ENCODE results near the gene RPH3AL. TPM values are rescaled to one million over a fixed set of nuclear protein-coding genes. Genes with fewer than 3 reads are reported as not detected.
"Not testable (repeated sequence)": the region's sequence is repeated elsewhere in the genome, so short reads cannot be mapped to it uniquely, and the experiment has no call there.

The RPH3AL gene
- polyA plus RNA-seq, 4 donors: 10.5 to 18.8 (median 12.0) TPM

- H3K27me3 ChIP-seq (ENCODE audit: control insufficient read depth in 3 of 3, insufficient read depth in 3 of 3, low read length in 3 of 3): no peaks in the 10 kb centered on the region
- no peaks in the 10 kb centered on the region for H3K4me1 ChIP-seq (ENCODE audit: control insufficient read depth in 3 of 3, insufficient read depth in 2 of 3, low read depth in 1 of 3, low read length in 2 of 3)
- DNase-seq: no peak
- H3K9me3 ChIP-seq (ENCODE audit: control insufficient read depth in 2 of 2, insufficient read depth in 1 of 2, low read depth in 1 of 2, low read length in 1 of 2): no peaks in the 10 kb centered on the region
- H3K4me3 ChIP-seq (ENCODE audit: low read depth in 1 of 3, low read length in 3 of 3): no peak overlapping the region
- FAIRE-seq: no peak
- 89 to 90% (median 89%) methylated on average over 23 of the region's 23 CpGs for WGBS, 3 donors
- no peak overlapping the region for H3K27ac ChIP-seq (ENCODE audit: low read depth in 1 of 3, low read length in 2 of 3)
- H3K36me3 ChIP-seq (ENCODE audit: control insufficient read depth in 3 of 3, insufficient read depth in 2 of 3, low read depth in 1 of 3, low read length in 3 of 3): peaks cover 0 to 17% (median 0%) of the 10 kb centered on the region in 3 donors
These were observed 105.7 kb downstream of the RPH3AL start for GRCh38 chr17:246851-247421.

- WGBS, 3 donors: 87 to 91% (median 91%) methylated on average over 14 of the region's 14 CpGs
These were observed 106.4 kb downstream of the RPH3AL start for GRCh38 chr17:246226-246625.

GRCh38 chr17:245611-246010 lies 107.0 kb downstream of the RPH3AL start:
- no peak for DNase-seq

More at GRCh38 chr17:246226-246625, 106.4 kb downstream of the RPH3AL start:
- Histone ChIP-seq H3K4me3 (ENCODE audit: low read depth in 1 of 3, low read length in 3 of 3) (no peak overlapping the region), H3K36me3 (ENCODE audit: control insufficient read depth in 3 of 3, insufficient read depth in 2 of 3, low read depth in 1 of 3, low read length in 3 of 3) (peaks cover 0 to 17% (median 0%) of the 10 kb centered on the region in 3 donors), H3K9me3 (ENCODE audit: control insufficient read depth in 2 of 2, insufficient read depth in 1 of 2, low read depth in 1 of 2, low read length in 1 of 2) (no peaks in the 10 kb centered on the region), H3K4me1 (ENCODE audit: control insufficient read depth in 3 of 3, insufficient read depth in 2 of 3, low read depth in 1 of 3, low read length in 2 of 3) (no peaks in the 10 kb centered on the region), H3K27ac (ENCODE audit: low read depth in 1 of 3, low read length in 2 of 3) (no peak overlapping the region), H3K27me3 (ENCODE audit: control insufficient read depth in 3 of 3, insufficient read depth in 3 of 3, low read length in 3 of 3) (no peaks in the 10 kb centered on the region)
- DNase-seq: no peak
- FAIRE-seq: no peak

GRCh38 chr17:245020-245419 lies 107.6 kb downstream of the RPH3AL start:
- Histone ChIP-seq H3K9me3 (ENCODE audit: control insufficient read depth in 2 of 2, insufficient read depth in 1 of 2, low read depth in 1 of 2, low read length in 1 of 2) (no peaks in the 10 kb centered on the region), H3K4me3 (ENCODE audit: low read depth in 1 of 3, low read length in 3 of 3) (no peak overlapping the region), H3K27ac (ENCODE audit: low read depth in 1 of 3, low read length in 2 of 3) (no peak overlapping the region), H3K4me1 (ENCODE audit: control insufficient read depth in 3 of 3, insufficient read depth in 2 of 3, low read depth in 1 of 3, low read length in 2 of 3) (no peaks in the 10 kb centered on the region), H3K36me3 (ENCODE audit: control insufficient read depth in 3 of 3, insufficient read depth in 2 of 3, low read depth in 1 of 3, low read length in 3 of 3) (peaks cover 0 to 17% (median 0%) of the 10 kb centered on the region in 3 donors), H3K27me3 (ENCODE audit: control insufficient read depth in 3 of 3, insufficient read depth in 3 of 3, low read length in 3 of 3) (no peaks in the 10 kb centered on the region)
- 94 to 98% (median 96%) methylated on average over 7 of the region's 7 CpGs for WGBS, 3 donors
- FAIRE-seq (no peak), DNase-seq (no peak)

More at GRCh38 chr17:245611-246010, 107.0 kb downstream of the RPH3AL start:
- no peak overlapping the region for H3K4me3 ChIP-seq (ENCODE audit: low read depth in 1 of 3, low read length in 3 of 3)
- WGBS, 3 donors: 90 to 95% (median 92%) methylated on average over 13 of the region's 13 CpGs
- no peaks in the 10 kb centered on the region for H3K4me1 ChIP-seq (ENCODE audit: control insufficient read depth in 3 of 3, insufficient read depth in 2 of 3, low read depth in 1 of 3, low read length in 2 of 3)
- no peak for FAIRE-seq
- no peaks in the 10 kb centered on the region for H3K27me3 ChIP-seq (ENCODE audit: control insufficient read depth in 3 of 3, insufficient read depth in 3 of 3, low read length in 3 of 3)
- H3K36me3 ChIP-seq (ENCODE audit: control insufficient read depth in 3 of 3, insufficient read depth in 2 of 3, low read depth in 1 of 3, low read length in 3 of 3): peaks cover 0 to 17% (median 0%) of the 10 kb centered on the region in 3 donors
- no peaks in the 10 kb centered on the region for H3K9me3 ChIP-seq (ENCODE audit: control insufficient read depth in 2 of 2, insufficient read depth in 1 of 2, low read depth in 1 of 2, low read length in 1 of 2)
- no peak overlapping the region for H3K27ac ChIP-seq (ENCODE audit: low read depth in 1 of 3, low read length in 2 of 3)

- not testable (repeated sequence) for H3K27ac ChIP-seq (ENCODE audit: low read depth in 1 of 3, low read length in 2 of 3); H3K9me3 ChIP-seq (ENCODE audit: control insufficient read depth in 2 of 2, insufficient read depth in 1 of 2, low read depth in 1 of 2, low read length in 1 of 2); DNase-seq; H3K4me1 ChIP-seq (ENCODE audit: control insufficient read depth in 3 of 3, insufficient read depth in 2 of 3, low read depth in 1 of 3, low read length in 2 of 3); FAIRE-seq; H3K4me3 ChIP-seq (ENCODE audit: low read depth in 1 of 3, low read length in 3 of 3); H3K27me3 ChIP-seq (ENCODE audit: control insufficient read depth in 3 of 3, insufficient read depth in 3 of 3, low read length in 3 of 3)
- peaks cover 0 to 18% (median 0%) of the 10 kb centered on the region in 3 donors for H3K36me3 ChIP-seq (ENCODE audit: control insufficient read depth in 3 of 3, insufficient read depth in 2 of 3, low read depth in 1 of 3, low read length in 3 of 3)
These were observed 108.7 kb downstream of the RPH3AL start for GRCh38 chr17:243924-244323.

GRCh38 chr17:238964-239259 lies 113.7 kb downstream of the RPH3AL start:
- H3K27ac ChIP-seq (ENCODE audit: low read depth in 1 of 3, low read length in 2 of 3): no peak overlapping the region
- H3K27me3 ChIP-seq (ENCODE audit: control insufficient read depth in 3 of 3, insufficient read depth in 3 of 3, low read length in 3 of 3): no peaks in the 10 kb centered on the region
- FAIRE-seq: no peak
- DNase-seq: no peak
- H3K36me3 ChIP-seq (ENCODE audit: control insufficient read depth in 3 of 3, insufficient read depth in 2 of 3, low read depth in 1 of 3, low read length in 3 of 3): peaks cover 0 to 16% (median 0%) of the 10 kb centered on the region in 3 donors
- 70 to 84% (median 72%) methylated on average over 4 of the region's 4 CpGs for WGBS, 3 donors
- H3K4me1 ChIP-seq (ENCODE audit: control insufficient read depth in 3 of 3, insufficient read depth in 2 of 3, low read depth in 1 of 3, low read length in 2 of 3): no peaks in the 10 kb centered on the region
- peaks cover 0 to 3% of the 10 kb centered on the region in 2 donors for H3K9me3 ChIP-seq (ENCODE audit: control insufficient read depth in 2 of 2, insufficient read depth in 1 of 2, low read depth in 1 of 2, low read length in 1 of 2)
- no peak overlapping the region for H3K4me3 ChIP-seq (ENCODE audit: low read depth in 1 of 3, low read length in 3 of 3)

GRCh38 chr17:238071-238963 lies 114.3 kb downstream of the RPH3AL start:
- H3K4me1 ChIP-seq (ENCODE audit: control insufficient read depth in 3 of 3, insufficient read depth in 2 of 3, low read depth in 1 of 3, low read length in 2 of 3): no peaks in the 10 kb centered on the region
- FAIRE-seq (no peak), DNase-seq (no peak)
- H3K27me3 ChIP-seq (ENCODE audit: control insufficient read depth in 3 of 3, insufficient read depth in 3 of 3, low read length in 3 of 3): no peaks in the 10 kb centered on the region
- 88 to 93% (median 89%) methylated on average over 23 of the region's 23 CpGs for WGBS, 3 donors
- H3K27ac ChIP-seq (ENCODE audit: low read depth in 1 of 3, low read length in 2 of 3): no peak overlapping the region
- H3K36me3 ChIP-seq (ENCODE audit: control insufficient read depth in 3 of 3, insufficient read depth in 2 of 3, low read depth in 1 of 3, low read length in 3 of 3): peaks cover 0 to 16% (median 0%) of the 10 kb centered on the region in 3 donors
- H3K9me3 ChIP-seq (ENCODE audit: control insufficient read depth in 2 of 2, insufficient read depth in 1 of 2, low read depth in 1 of 2, low read length in 1 of 2): peaks cover 0 to 3% of the 10 kb centered on the region in 2 donors
- no peak overlapping the region for H3K4me3 ChIP-seq (ENCODE audit: low read depth in 1 of 3, low read length in 3 of 3)

GRCh38 chr17:237406-237955 lies 115.1 kb downstream of the RPH3AL start:
- DNase-seq (no peak), FAIRE-seq (no peak)
- peaks cover 0 to 17% (median 0%) of the 10 kb centered on the region in 3 donors for H3K36me3 ChIP-seq (ENCODE audit: control insufficient read depth in 3 of 3, insufficient read depth in 2 of 3, low read depth in 1 of 3, low read length in 3 of 3)
- WGBS, 3 donors: 81 to 89% (median 84%) methylated on average over 8 of the region's 8 CpGs
- no peak overlapping the region for H3K4me3 ChIP-seq (ENCODE audit: low read depth in 1 of 3, low read length in 3 of 3)
- no peaks in the 10 kb centered on the region for H3K4me1 ChIP-seq (ENCODE audit: control insufficient read depth in 3 of 3, insufficient read depth in 2 of 3, low read depth in 1 of 3, low read length in 2 of 3)
- H3K27me3 ChIP-seq (ENCODE audit: control insufficient read depth in 3 of 3, insufficient read depth in 3 of 3, low read length in 3 of 3): no peaks in the 10 kb centered on the region
- H3K27ac ChIP-seq (ENCODE audit: low read depth in 1 of 3, low read length in 2 of 3): no peak overlapping the region
- H3K9me3 ChIP-seq (ENCODE audit: control insufficient read depth in 2 of 2, insufficient read depth in 1 of 2, low read depth in 1 of 2, low read length in 1 of 2): peaks cover 0 to 3% of the 10 kb centered on the region in 2 donors
